Activated CD8-positive, alpha-beta memory T cell treated with anti-CD3 and anti-CD28 coated beads, Interleukin-2, amount 50 U/mL, for 4 hours (primary cell): ENCODE results near the gene CHD3.

Experiments
- DNase-seq: peaks from one replicate; pipeline ENCODE4 v3.0.0-alpha.2; 2020

Gene CHD3

GRCh38 chr17:7888184-7888920 is at the start of gene CHD3:
Gene CHD3, plus strand, starts transcription at chr17:7888789. Its CDS starts 212 bp downstream, at chr17:7889001.
- peak; percentile 48 for DNase-seq

- no peak for DNase-seq
These were observed 49.3 kb upstream of the CHD3 start for GRCh38 chr17:7839190-7839875.

DNA sequence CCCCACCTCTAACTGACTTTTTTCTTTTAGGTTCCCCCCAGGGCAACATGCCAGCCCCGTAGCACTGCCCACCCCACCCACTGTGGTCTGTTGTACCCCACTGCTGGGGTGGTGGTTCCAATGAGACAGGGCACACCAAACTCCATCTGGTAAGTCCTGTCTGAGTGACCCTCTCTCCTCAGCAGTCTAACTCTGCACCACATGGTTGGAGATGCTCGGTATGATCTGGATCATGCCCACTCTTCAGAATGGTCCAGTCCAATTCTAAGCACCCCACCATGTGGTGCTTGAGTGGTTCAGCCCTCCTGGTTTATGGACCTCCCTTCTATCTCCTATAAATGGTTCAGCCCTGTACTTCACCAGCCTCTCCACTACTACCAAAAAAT is 48.7 kb upstream of the CHD3 start:
- no peak for DNase-seq

GRCh38 chr17:7840441-7840840 is 48.1 kb upstream of the CHD3 start:
- DNase-seq: no peak

DNA sequence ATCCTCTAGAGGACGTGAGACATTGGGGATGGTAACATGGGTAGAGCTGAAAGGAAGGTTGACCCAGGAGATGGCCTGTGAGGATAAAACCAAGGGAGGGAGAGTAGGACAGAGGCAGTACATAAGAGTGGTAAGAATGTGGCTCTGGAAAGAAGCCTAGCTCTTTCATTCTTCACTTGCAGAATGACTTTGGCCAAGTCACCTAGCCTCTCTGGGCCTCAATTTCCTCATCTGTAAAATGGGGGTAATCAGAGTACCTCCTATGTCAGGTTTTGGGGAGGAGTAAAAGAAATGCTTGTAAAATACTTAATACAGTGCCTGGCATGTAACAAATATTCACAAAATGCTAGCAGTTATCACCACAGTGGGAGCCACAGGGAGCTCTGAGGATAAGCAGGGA is 47.7 kb upstream of the CHD3 start:
- DNase-seq: no peak

GRCh38 chr17:7841396-7841914 is 47.1 kb upstream of the CHD3 start:
- DNase-seq: peak; percentile 97

DNA sequence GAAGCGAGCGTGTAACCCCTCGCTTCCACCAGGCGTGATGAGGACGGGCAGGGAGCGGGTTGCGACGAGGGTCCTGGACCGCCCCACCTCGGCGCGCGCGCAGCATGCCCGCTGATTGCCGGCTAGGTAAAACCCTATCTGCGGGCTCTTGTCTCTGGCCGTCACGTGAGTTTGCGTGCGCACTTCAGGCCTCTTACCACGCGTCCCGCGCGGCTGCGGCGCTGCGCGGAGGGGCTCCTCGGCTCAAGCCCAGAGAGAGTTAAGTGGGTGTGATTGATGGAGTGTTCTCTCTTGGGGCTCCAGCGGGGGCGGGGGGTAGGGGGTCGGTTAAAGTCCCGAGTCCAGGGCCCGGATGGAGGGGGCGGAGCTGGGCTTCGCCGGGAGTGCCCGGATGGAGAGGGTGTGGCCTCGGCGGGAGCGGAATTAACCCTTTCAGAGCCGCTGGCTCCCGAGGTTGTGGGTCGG is 46.6 kb upstream of the CHD3 start:
- DNase-seq: peak; percentile 89

DNA sequence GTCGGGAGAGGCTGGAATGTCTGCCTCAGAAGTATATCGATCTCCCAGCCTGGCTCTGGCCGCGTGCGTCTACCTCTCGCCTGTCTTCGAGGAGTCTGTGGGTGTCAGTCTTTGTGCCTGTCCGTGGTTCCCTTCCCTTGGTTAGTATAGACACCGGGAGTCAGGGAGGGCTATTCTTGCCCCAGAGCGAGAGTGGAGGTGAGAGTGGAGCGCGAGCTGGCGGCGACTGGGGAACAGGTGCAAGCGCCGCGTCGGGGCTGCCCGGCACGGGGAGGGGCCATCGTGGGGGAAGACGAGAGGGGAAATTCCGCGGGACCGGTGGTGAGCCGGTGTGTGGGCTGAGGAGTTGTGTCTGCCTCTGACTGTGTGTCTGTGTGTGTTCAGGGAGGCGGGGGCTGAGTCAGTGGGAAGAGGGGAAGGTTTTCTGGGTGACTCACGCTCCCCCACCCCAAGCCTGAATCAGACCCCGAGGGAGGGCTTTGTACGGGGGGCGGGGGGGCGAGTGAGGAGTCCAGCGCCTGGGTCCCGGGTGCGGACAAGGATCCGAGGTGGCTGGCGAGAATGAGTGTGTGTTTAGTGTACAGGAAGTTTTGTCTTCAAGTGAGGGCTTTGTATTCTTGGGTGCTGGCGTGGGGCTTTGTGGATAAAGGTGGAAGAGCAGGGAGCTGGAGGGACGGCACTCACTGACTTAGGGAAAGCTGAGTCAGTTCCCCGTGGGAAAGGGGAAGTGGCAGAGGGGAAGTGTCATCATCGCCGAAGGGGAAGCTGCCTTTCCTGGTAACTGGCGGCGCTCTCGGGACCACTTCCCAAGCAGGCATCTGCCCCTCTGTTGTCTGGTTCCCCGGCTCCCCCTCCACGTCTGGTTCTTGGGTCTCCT is 46.0 kb upstream of the CHD3 start:
- DNase-seq: peak; percentile 98

DNA sequence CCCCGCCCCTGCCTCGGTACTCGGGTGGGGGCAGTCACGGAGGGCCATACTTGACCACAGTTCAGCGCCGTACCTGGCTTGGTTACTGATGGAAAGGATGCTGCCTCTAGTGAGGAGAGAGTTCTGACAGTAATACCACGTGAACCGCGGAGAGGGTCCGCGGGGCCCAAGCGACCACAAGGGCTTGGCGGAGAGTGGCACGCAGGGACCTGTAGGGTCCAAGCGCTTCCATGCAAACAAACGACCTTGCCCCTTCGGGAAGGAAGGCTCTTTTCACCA is 45.4 kb upstream of the CHD3 start:
- no peak for DNase-seq

- DNase-seq: peak; percentile 94
These were observed 44.9 kb upstream of the CHD3 start for GRCh38 chr17:7843536-7844291.

GRCh38 chr17:7844292-7845154 is 44.1 kb upstream of the CHD3 start:
- DNase-seq: peak; percentile 78

DNA sequence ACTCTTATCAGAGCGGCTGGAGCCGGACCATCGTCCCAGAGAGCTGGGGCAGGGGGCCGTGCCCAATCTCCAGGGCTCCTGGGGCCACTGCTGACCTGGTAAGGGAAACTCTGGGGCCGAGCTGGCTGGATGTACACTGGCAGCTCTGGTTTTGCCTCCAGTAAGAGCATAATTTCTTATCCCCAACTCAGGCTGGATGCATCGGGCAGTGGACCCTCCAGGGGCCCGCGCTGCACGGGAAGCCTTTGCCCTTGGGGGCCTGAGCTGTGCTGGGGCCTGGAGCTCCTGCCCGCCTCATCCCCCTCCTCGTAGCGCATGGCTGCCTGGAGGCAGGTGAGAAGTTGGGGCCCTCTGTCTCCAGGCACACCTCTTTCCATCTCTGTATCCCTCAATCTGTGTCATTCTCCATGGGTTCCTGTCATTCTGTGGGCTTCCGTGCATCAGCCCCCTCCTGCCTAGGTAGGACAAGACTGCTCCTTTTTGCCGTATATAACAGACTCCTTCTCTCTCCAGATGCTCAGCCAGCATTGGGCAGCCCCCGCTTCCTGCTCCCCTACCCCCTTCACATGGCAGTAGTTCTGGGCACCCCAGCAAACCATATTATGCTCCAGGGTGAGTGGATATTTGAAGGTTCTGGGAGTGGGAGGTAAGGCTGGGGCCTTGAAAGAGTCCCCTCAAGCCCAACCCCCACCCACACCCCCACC is 43.1 kb upstream of the CHD3 start:
- DNase-seq: peak; percentile 28

DNA sequence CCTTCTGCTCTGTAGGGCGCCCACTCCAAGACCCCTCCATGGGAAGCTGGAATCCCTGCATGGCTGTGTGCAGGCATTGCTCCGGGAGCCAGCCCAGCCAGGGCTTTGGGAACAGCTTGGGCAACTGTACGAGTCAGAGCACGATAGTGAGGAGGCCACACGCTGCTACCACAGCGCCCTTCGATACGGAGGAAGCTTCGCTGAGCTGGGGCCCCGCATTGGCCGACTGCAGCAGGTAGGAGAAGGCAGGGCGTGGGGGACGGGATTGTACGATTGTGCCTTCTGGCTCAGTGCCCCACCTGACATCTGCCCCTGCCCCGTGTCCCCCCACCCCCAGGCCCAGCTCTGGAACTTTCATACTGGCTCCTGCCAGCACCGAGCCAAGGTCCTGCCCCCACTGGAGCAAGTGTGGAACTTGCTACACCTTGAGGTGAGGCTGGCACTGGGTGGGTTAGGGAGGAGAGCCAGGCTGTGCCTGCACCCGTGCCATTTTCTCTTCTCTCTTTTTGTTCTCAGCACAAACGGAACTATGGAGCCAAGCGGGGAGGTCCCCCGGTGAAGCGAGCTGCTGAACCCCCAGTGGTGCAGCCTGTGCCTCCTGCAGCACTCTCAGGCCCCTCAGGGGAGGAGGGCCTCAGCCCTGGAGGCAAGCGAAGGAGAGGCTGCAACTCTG is 42.4 kb upstream of the CHD3 start:
- DNase-seq: peak; percentile 30

DNA sequence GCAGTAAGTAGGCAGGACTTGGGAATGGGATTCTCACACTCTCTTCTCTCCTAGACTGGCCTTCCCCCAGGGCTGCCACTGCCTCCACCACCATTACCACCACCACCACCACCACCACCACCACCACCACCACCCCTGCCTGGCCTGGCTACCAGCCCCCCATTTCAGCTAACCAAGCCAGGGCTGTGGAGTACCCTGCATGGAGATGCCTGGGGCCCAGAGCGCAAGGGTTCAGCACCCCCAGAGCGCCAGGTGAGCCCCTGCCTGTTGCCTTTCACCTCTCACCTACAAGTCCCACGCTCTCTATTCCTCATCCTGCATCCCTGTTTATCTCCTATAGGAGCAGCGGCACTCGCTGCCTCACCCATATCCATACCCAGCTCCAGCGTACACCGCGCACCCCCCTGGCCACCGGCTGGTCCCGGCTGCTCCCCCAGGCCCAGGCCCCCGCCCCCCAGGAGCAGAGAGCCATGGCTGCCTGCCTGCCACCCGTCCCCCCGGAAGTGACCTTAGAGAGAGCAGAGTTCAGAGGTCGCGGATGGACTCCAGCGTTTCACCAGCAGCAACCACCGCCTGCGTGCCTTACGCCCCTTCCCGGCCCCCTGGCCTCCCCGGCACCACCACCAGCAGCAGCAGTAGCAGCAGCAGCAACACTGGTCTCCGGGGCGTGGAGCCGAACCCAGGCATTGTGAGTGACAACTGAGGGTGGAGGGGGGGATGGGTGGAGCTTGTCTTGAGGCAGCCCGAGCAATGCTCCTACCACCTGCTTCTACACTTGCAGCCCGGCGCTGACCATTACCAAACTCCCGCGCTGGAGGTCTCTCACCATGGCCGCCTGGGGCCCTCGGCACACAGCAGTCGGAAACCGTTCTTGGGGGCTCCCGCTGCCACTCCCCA is 41.6 kb upstream of the CHD3 start:
- DNase-seq: peak; percentile 43

GRCh38 chr17:7848131-7848579 is 40.4 kb upstream of the CHD3 start:
- no peak for DNase-seq

DNA sequence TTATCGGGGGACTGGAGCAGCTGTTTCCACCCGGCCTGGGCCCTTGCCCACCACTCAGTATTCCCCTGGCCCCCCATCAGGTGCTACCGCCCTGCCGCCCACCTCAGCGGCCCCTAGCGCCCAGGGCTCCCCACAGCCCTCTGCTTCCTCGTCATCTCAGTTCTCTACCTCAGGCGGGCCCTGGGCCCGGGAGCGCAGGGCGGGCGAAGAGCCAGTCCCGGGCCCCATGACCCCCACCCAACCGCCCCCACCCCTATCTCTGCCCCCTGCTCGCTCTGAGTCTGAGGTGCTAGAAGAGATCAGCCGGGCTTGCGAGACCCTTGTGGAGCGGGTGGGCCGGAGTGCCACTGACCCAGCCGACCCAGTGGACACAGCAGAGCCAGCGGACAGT is 39.9 kb upstream of the CHD3 start:
- no peak for DNase-seq

GRCh38 chr17:7849130-7849750 is 39.3 kb upstream of the CHD3 start:
- peak; percentile 34 for DNase-seq

GRCh38 chr17:7849751-7850504 is 38.7 kb upstream of the CHD3 start:
- DNase-seq: no peak
